HG02970 (cell line): ENCODE results near the gene CLMP.
"Not testable (repeated sequence)": the region's sequence is repeated elsewhere in the genome, so short reads cannot be mapped to it uniquely, and the experiment has no call there.

Experiments
- ATAC-seq: cut with Tn5 transposase; IDR thresholded peaks from one replicate; pipeline ENCODE4 v1.9.1; 2021; ENCODE audit warnings: mild to moderate bottlenecking, moderate library complexity, moderate number of reproducible peaks; ENCODE audit not compliant: unreplicated experiment, low FRiP score

Gene CLMP

DNA sequence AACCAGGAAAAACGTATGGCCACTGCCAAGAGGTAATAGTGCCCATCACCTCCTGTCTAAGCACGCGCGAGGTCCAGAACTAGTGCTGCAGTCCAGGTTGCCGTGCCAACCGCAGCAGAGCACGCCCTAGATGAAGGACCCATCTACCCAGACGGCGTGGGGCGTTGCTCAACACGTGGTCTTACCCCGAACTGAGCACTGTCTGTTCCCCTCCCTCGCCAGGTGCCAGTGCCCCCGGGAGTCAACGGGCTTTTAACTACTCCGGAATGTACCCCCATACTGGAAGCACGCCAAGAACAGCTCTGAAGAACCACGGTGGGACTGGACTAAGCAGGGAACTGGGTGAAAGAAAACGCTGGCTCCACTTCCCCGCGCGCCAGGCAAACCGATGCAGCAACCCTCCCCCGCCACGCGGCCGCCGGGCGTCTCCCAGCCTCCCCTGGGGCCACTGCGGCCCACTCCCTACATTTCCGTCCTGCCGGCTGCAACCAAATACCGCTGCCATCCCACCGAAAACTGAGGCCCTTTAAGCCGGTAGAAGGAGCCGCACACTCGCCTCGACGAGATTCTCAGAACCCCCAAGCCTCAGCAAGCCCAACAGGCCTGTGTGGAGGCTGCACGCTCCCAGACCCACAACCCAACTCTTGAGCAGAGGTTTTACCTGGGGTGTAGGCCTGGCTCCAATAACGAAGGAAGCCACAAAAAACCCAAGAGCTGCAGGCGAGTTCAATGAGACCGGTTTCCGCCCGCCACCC lies 133.5 kb downstream of the CLMP start, which contains the start of gene HSPA8:
HSPA8 (minus strand) TSS at position 734 of the 755 bp plus-strand sequence. CDS start 812 bp downstream, outside the sequence.
- peak; percentile 7 for ATAC-seq

DNA sequence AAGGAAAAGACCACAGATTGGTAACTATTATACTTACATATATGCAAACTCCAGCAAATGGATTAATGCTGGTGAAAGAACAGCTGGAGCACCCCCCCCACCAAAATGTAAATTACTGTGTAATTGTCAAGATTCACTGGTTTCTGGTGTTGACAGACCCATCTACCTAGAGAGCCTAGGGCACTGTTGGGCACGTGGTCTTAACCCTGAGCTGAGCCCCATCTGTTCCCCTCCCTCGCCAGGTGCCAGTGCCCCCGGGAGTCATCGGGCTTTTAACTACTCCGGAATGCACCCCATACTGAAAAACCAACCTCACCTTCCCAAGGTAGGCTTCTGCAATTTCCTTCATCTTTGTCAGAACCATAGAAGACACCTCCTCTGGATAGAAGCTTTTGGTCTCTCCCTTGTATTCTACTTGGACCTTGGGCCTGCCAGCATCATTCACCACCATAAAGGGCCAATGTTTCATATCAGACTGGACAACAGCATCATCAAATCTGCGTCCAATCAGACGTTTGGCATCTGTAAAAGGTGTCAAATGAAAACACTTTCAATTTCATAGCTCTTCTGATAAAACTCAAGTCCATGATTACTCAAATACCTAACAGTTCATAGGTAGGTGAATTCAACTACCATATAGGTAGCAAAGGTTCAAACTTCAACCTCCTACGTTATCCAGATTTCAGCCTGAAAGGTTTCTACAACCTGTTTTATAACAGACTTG lies 134.6 kb downstream of the CLMP start:
- ATAC-seq: no peak

DNA sequence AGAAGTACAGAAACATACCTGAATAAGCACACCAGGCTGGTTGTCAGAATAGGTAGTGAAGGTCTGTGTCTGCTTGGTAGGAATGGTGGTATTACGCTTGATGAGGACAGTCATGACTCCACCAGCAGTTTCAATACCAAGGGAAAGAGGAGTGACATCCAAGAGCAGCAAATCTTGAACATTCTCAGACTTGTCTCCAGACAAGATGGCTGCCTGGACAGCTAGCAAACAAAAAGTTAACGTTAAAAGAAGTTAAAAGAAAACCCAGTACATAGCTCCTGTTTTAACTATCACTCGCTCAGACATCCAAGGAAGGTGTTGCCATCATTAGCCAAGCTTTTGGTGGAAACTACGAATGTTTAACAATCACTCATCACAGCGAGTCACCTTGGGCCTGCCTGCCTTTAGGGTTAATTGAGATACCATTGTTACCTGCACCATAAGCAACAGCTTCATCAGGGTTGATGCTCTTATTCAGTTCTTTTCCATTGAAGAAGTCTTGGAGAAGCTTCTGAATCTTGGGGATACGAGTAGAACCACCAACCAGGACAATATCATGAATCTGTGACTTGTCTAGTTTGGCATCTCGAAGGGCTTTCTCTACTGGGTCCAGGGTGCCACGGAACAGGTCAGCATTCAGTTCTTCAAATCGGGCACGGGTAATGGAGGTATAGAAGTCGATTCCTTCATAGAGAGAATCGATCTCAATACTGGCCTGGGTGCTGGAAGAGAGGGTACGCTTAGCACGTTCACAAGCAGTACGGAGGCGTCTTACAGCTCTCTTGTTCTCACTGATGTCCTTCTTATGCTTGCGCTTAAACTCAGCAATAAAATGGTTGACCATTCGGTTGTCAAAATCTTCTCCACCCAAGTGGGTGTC lies 135.8 kb downstream of the CLMP start:
- ATAC-seq: not testable (repeated sequence)

DNA sequence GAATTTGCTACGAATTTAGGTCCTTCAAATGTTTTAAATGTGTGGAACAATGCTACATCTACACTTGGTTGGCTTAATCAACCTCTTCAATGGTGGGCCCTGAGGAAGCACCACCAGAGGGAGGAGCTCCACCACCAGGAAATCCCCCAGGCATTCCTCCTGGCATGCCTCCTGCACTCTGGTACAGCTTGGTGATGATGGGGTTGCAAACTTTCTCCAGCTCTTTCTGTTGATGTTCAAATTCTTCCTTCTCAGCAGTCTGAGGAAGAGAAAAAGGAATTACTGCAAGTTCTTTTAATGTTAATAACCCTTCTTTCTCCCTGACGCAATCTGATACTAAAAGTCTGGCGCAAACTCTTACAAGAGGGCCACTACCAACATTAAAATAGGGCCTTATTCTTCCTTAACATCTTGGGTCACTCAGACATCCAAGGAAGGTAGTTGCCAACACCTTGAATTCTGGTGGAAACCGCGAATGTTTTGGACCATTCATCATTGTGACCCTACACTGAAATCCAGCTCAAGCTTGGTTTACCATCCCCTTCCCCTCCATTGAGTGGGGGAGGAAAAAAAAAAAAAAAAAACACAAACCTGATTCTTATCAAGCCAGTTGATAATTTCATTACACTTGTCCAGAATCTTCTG lies 137.3 kb downstream of the CLMP start:
- ATAC-seq: no peak

DNA sequence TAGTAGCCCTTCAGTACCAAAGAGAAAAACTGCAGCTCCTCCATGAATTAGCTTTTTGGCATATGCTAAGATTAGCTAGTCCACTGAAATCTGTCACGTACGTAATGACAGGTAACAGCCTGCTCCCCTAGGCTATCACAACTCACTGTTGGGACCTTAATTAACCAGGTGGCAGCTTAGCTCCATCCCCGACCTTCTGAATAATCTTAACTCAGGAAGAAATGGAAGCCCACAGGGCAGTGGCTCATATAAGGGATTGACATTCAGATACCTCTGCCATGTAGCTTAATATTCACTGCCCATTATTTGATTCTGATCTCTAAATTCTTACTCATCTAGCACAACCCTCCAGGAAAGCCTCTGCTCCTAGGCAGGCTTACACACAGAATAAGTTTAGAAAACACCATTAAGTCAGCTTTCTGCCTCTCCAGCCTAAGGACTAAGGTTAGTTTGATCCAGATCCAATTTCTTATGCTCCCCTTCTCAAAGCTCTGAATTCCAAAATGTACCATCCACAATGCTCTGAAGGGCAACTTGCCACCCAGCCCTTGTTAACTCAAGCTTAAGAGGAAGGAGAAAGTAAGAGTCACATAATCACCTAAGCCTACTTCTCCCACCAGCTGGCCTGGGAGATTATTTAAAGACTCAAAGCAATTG lies 138.1 kb downstream of the CLMP start:
- ATAC-seq: no peak

DNA sequence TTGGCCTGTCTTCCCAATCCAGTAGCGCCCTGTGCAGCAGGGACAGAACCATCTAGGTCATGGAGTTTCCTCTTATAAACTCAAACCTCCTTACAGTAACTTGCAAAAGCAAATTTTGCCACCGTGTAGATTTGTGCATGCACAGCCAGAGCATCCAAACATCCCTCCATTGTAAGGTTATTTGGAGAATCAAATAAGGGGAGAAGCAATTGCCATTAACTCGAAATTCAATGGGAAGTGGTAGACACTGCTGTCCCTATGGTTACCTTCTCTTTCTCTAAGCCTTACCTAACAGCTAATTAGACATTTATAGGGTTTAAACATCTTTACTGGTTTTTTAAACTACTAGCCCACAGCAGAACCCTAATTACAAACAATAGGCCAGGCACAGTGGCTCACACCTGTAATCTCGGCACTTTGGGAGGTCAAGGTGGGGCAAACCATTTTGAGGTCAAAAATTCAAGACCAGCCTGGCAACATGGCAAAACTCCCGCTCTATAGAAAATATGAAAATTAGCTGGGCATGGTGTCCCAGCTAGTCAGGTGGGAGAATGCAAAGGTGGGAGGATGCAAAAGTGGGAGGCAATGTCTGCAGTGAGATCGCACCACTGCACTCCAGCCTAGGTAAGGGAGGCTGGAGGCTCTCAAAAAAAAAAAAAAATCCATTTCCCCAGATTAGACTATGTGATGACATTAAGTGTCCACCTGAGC lies 139.7 kb downstream of the CLMP start:
- no peak for ATAC-seq

DNA sequence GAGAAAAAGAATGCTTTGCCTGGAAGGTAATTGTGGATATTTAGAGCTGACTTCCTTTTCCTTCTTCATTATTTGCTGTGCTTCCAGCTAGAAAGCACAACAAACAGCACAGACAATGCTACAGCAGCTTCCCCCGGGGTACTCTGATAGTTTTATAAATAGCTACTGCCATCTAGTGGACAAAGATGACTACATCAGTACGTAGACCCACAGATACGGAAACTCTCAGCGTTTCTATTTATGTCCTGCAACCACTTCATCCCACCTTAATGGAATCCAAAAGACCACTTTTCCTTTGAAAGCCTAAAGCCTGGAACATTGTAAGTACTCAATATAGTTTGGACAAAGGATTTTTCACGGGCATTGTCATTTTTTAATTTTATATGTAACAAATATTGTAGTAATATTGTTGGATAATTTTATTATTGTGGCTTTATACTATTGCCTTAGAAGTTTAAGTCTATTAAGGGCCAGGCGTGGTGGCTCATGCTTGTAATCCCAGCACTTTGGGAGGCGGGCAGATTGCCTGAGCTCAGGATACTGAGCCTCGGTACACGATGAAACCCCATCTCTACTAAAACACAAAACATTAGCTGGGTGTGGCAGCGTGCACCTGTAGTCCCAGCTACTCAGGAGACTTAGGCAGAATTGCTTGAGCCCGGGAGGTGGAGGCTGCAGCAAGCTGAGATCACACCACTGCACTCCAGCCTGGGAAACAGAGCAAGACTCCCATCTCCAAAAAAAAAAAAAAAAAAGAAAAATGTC lies 140.6 kb downstream of the CLMP start:
- ATAC-seq: no peak

DNA sequence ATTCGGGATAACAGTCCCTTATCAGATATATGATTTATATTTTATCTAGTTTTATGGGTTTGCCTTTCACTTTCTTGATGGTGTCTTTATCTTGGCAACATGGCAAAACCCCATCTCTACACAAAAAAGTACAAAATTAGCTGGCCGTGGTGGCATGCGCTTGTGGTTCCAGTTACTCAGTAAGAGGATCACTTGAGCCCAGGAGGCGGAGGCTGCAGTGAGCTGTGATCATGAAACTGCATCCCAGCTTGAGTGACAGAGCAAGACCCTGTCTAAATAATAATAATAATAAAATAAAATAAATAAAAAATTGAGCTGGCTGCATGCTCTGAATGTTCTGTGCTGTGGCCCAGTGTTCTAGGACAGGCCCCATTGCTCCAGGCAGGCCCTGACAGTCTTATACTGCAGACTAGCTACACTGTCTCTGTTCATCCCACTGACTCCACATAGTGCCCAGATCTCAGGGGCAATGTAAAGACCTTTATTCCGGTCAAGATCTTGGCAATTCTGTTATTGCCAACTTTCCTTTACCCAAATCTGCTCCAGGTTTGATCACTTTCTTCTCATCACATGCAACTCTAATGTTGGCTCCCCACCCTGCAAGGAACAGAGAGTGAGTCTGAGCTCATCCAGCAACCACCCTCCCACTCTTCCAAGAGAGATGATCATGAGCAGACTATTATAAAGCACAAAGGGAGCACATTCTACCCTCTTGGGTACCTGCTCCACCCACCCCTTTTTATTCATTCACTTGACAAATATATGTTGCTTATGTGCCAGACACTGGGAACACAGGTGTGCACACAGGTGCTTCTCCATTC lies 141.9 kb downstream of the CLMP start:
- no peak for ATAC-seq

DNA sequence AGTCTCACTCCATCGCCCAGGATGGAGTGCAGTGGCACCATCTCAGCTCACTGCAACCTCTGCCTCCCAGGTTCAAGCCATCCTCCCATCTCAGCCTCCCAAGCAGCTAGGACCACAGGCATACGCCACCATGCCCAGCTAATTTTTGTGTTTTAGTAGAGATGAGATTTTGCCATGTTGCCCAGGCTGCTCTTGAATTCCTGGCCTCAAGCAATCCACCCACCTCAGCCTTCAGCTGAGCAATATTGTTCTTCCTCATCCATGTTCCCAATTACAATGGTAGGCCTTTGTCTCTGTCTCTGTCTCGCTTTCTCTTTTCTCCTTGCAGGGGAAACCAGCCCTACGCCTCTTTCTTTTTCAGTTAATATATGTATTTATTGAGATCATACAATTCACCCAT lies 143.4 kb downstream of the CLMP start:
- ATAC-seq: no peak

DNA sequence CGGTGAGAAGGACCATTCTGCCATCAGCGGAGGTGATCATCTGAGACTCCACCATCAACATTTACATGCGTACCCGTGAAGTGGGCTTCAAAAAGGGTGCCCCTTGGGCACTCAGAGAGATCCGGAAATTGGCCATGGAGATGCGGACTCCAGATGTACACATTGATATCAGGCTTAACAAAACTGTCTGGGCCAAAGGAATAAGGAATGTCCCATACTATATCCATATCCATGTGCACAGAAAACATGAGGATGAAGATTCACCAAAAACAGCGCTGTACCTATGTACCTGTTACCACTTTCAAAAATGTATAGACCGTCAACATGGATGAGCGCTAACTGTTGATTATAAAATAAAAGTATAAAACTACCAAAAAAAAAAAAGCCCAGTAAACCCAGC lies 143.9 kb downstream of the CLMP start:
- no peak for ATAC-seq

DNA sequence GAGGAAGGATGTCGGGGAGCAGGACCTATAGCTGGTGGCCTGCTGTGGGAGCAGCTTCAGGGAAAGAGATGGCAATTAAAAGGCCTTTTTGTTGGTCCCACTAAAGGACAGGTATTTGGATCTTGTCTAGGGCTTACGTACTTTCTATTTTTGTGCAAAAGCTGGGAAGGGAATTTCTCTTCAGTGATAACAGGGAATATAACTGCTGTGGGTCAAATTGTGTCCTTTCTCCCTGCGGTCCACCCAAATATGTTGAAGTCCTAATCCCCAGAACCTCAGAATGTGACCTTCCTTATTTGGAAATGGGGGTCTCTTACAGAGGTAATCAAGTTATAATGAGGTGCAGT lies 147.1 kb downstream of the CLMP start:
- no peak for ATAC-seq

DNA sequence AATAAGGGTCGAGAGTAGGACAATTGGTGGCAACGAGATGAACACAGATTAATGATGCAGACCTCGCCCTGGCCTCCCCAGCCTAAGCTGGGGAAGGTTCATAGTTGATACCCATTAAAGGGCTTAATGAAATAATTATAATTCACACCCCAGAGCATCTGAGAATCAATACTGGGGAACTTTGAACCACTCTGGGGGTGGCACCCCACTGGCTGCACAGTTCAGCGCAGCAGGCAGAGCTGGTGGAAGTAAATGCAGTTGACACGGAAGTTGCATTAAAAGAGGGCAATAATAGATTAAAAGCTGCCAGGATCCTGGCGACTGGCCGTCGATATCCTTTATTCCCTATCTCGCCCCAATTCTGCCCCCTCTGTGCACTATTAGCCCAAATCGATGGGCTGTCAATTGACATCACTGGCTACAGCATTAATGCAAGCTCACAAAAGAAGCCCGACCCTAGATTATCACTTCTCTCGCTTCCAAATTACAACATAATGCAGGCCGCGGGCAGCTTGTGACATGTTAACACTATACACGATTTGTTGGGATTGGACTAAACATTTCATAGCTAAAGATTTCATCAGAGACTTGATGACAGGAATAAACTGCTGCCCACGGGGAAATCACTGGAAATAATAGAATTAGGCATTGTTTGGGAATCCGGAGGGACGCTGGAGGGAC lies 147.6 kb downstream of the CLMP start:
- ATAC-seq: no peak

DNA sequence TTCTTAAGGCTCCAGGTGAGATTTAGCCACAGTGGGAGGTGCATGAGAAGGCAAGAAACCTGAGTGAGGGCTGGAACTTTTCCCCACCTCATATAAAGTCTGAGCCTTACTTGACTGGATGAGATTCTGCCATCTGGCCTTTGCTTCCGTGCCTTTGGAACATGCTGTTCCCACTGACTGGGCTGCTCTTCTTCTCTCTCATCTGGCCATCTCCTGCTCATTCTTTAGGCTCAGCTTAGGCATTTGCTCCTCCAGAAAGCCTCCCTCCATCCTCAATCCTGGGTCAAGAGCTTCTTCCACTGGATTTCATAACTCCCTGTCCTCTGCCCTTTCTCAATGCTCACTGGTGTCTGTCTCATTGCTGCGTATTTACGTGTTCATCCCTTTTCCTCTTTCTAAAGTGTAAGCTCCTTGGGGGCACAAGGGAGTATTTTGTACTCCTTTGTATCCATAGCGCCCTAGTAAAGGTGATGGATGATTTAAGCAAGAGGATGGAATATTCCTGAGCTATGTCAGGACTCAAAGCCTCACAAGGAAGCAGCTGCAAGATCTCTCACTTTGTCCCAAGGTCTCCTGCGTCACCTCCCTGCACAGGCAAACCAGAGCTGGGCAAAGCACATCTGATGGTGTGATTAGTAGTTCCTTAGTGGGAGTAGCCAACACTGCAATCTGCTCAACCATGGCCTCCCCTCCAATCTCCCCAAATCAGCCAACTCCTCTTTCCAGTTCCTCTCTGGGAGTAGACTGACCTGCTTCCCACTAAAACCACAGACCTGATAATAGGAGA lies 148.4 kb downstream of the CLMP start:
- ATAC-seq: no peak

DNA sequence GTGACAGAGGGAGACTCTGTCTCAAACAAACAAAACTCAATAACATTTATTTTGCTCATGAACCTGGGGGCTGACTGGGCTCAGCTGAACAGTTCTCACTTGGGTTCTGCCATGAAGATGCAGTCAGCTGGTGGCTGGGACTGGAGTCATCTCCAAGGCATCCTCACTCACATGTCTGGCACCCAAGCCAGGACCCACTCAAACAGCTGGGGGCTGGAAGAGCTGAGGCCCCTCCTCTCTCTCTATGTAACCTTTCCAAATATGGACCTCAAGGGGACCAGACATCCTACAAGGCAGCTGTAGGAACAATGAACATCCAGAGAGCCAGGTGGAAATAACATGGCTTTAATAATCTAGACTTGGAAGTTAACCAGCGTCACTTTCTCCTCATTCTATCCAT lies 149.9 kb downstream of the CLMP start:
- no peak for ATAC-seq

DNA sequence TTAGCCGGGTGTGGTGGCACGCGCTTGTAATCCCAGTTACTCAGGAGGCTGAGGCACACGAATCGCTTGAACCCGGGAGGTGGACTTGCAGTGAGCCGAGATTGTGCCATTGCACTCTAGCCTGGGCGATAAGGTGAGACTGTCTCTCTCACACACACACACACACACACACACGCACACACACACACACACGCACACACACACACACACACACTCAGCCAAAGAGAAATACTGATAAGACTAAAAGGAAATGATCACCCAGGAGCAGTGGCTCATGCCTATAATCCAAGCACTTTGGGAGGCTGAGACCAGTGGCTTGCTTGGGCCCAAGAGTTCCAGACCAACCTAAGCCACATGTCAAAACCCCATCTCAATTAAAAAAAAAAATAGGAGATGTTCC lies 153.9 kb downstream of the CLMP start:
- ATAC-seq: no peak

DNA sequence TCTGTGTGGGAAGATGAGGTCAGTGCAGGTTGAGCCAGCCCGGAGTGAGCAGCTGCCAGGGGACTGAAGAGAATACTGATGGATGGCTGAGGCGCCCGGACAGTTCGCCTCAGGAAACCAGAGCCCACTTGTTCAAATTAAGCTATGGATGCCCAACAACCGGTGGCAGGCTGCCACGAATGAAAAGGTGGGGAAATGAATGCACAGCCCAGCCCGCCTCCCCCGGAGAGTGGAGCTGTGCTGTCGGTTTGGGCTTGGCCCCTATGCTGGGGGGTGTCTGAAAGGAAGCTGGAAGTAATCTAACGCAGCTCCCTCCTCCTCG lies 155.0 kb downstream of the CLMP start:
- no peak for ATAC-seq

DNA sequence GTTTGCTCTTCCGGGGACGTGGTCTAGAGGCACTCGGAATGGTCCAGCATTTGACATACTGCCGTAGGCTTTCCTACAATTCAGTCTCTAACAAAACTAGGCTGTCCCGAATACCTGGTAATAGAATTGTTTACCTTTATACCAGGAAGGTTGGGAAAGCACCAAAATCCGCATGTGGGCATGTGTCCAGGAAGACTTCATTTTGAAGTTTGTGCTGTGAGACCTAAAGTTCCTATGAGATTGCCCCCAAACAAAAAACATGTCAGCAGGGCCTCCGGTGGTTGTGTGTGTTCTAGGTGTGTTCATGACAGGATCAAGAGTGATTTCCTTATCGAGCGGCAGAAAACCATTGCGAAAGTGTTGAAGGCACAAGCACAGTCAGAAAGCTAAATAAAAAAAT lies 159.2 kb downstream of the CLMP start:
- ATAC-seq: no peak
